HG03095 (cell line): ENCODE measurements around the gene TMEM107.

Source experiments
- ATAC-seq: cut with Tn5 transposase; IDR thresholded peaks from one replicate; pipeline ENCODE4 v1.9.1; 2021; ENCODE audit warnings: moderate library complexity; ENCODE audit not compliant: unreplicated experiment

TMEM107 gene

DNA sequence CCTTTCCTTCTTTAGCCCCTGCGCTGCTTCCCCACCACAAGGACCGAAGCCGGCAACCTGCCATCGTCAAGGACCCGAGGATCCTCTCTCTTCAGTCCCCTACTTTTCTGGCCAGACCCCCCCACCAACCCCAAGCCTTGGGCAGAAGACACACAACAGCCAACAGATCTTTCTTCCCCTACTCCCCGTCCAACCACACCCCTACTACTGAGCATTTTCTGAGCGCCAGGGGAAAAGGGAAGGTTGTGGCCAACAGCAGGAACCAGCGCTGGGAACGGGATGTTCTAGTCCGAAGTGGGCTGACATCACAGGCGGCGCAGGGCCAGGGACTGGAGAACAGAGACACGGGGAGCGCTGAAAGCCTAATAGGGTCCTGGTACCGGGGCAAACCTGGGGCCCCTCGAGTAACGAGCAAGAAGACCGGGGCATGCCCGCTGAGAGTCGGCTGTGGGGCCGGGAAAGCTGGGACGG lies 24.5 kb downstream of the TMEM107 start:
- ATAC-seq: no peak

DNA sequence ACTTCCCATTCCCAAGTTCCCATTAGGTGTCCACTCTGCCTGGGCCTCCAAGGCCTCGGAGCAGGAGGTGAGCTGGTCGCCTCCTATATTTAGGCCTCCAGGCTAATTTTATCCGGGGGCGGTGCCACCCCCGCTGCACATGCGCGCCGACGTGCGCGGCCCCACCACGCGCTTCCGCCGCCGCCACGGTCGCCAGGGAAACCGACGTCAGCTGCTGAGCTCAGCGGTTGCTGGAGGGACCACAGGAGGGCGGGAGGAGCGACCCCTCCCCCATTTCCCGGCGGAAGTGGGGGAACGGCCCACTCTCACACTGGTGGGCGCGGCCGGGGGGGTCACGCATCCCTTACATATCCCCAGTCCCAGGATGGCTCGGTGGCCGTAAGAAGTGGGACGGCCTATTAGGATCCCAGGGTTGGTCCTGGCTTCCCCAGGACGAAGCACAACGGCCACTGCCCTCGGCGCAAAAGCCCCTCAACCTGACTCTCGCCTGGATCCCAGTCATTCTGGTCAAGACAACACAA lies 25.0 kb downstream of the TMEM107 start:
- ATAC-seq: peak; percentile 30

DNA sequence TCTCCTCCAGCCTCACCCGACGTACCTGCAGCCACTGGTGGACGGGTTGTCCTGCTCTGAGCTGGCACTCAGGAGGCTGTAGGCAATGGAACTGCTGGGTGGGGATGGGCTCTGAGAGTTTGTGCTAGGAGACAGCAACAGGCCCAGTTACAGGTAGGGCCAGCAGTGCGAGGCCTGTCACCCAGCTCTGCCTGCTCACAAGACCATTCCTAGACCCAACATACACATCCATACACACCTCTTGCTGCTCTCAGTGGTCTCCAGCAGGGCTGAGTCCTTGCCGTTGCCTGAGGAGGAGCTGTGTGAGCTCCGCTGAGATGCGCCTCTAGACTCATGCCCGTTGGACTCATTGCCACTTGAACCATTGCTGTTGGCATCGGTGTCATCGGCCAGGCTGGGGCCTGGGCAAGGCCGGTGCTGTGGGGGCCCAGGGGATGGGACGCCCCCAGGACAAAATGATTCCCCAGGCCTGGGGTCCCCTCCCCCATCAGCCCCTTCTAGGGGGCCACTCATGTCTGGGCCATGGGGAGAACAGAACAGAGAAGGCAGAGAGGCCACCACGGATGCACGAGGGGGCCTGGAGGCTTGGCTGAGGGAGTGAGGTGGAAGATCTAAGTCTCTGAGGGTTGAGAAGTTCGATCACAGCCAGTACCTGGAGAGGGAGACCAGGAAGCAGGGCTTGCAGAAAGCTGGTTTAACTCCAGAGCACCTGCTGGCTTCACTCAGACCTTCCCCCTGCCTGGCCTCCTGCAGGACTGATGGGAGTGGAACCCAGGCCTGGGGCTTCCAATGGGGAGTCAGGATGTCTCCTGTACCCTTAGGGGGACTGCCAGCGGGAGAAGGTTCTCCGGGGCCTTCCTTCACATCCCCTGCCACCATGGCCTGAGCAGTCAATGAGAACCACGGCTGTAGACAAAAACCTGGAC lies 25.7 kb downstream of the TMEM107 start:
- no peak for ATAC-seq

DNA sequence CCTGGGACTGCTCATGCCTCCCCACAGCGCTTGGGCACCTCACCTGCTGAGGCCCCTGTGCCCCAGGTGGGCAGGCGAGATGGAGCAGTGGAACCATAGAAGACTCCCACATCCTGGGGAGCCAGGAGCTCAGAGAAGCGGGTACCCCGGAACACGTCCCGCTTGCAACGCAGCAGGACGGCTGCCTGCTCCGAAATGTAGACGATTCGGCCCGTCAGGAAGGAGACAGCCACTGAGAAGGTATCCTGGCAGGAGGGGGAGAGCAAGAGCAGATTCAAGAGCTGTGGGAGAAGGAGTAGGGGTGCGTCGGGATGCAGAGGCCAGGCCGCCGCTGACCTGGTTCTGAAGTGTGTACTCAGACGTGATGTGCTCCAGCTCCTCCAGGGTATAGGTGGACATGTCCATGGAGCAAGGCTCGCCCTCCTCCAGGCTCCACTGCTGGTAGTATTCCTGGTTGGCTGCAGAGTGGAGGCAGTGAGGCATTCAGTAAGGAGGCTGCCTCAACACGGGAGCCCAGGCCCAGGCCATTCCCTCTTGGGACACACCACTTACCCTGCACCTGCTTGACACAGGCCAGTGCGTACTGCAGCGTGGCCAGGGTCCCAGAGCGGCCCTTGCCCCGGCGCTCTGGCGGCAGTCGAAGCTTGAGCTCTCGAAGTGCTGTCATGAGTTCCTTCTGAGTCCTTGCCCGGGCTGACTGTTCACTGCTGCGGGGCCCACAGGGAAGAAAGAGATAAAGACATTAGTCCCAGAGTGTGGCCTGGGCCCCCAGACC lies 26.6 kb downstream of the TMEM107 start:
- ATAC-seq: no peak

DNA sequence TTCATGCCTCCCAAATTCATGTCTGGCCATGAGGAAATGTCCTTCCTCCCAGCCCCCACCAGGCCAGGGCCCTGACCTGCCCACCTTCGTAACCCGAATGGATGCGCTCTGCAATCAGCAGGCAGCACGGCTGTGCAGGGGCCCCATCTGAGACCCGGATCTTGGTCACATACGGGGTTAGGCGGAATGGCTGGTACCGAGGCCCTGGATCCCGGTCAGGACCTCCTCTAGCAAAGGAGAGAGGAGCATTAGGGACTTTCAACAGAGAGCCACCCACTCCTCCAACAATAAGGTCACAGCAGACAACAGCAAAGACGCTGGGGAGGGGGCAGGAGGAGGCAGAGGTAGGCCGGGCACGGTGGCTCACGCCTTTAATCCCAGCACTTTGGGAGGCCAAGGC lies 27.6 kb downstream of the TMEM107 start:
- no peak for ATAC-seq

DNA sequence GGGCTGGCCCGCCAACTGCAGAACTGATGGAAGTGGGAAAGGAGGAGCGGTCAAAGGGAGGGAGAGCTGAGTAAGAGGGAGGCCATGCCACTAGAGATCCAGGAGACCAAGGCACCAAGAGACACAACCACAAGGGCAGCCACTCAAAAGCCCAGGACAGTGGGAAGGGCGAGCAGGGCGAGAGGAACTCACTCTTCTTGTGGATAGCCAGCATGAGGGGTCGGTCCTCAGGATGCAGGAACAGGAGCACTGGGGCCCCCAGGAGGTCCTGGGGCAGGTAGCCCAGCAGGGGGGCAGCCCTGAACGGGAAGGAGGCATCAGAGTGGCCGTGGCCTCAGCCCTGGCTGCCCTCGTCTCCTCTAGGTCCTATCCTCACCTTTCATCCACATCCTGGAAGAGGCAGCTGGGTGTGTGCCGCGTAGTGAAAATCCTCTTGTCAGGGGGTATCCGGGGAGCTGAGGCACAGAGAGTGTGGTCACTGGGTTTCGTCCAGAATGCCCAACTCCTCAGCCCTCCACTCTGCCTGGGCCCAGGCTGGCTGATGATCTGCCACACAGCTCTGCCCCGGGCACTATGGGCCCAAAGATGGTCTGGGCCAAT lies 28.3 kb downstream of the TMEM107 start:
- no peak for ATAC-seq

DNA sequence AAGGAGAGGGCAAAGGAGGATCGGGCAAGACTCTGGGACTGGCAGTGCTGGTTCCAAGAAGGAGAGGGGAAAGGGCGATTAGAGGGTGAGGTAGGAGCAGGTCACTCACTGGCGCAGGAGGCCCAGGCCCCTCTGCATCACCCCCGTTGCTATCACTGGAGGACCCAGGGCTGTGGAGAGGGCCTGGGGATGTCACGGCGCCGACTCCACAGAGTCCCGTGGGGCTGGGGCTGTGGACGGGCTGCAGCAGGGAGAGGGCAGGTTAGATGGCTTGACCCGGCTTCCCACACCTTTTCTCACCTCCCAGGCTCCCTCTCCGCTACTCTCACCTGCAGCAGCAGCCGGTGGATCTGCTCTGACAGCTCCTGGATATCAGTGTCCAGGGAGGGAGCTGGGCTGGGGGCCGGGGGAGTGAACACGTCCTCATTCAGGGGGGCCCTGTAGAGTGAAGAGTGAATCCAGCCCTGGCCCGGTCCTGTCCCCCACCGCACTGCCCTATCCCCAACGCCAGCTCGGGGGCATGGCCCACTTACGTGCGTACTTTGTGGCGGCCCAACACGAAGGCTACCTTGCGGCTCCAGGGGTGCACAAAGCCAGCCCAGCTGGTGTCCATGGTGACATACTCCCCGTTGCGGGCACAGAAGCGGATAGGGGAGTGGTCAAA lies 28.9 kb downstream of the TMEM107 start:
- no peak for ATAC-seq

DNA sequence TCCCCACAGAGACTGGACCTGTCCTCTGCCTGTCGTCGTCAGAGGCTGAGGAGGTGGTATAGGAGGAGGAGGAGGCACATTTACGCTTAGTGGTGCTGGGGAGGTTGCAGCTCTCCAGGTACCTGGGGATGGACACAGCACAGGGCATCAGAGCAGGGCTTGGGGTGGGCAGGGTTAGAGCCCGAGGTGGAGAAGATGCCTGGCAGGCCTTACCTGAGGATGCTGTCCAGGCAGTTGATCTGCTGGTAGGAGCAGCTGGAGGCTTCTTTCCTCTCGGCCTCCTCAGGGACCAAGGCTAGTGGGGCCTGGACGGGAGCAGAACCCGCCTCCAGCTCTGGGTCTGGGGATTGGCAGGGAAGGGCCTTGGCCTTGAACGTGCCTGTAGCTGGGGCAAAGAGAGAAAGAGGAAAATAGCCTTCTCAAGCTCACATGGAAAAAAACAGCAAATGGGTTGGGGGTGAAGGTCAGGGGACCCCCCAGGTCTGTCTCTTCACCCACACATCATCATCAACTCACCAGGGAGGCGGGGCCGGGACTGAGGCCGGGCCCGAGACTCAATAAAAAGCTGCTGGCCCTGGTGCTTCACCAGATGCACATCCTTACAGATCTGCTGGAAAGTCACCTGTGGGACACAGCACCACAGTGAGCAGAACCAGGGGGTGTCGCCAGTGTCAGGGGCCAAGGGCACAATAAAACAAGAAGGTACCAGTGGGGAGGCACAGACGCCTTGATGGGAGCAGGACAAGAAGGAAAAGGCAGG lies 29.6 kb downstream of the TMEM107 start:
- no peak for ATAC-seq

DNA sequence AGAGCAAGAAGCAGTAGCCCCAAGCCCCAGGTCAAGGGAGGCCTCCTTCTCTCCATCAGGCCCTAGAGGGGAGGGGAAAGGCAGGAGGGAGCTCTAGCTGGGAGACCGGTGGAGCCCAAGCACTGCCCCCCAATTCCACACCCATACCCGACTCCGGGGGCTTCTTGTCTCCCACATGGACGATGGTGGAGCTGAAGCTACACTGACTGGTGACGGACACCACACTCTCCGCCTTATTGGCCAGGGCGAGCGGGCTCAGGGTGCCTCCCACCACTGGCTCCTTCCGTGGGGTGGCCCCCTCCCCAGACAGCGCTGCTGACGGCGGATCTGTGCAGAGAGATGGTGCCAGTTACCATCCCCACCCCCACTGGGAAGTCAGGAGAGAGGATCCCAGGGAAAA lies 30.4 kb downstream of the TMEM107 start:
- ATAC-seq: no peak

DNA sequence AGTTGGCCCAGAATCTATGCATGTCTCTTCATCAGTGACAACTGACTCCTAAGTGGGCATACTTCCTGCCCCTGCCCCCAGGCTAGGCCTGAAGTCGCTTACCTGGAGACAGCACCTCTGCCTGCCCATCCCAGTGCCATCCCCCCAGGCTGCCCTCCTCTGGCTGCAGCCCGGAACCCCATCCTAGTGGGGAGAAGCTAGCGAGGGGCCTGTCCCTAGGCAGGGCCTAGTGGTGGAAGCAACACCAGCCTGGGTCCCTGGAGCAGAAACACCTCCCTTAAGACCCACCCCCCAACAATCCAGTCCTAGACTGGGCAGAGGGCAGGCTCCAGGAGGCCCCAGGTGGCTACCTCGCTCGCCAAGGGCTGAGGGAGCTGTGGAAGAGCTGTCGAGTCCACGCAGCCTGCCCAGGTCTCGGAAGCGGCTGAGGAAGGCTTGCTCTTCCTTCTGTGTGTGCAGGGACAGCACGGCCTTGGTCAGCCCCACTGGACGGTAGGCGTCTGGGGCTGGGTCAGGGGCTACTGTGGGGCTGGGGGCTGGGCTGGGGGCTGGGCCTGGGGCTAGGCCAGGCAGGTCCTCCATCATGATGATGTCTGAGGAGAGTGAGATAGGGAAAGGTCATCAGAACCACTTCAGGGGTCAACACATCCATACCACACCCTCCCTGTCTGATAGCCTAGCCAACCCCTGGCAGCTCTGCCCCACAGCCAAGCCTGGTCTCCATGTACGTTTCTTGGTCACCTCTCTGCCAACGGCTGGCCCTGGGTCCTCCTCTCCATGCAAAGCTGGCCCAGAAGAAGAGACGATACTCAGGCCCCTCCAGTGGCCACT lies 31.6 kb downstream of the TMEM107 start:
- ATAC-seq: no peak

DNA sequence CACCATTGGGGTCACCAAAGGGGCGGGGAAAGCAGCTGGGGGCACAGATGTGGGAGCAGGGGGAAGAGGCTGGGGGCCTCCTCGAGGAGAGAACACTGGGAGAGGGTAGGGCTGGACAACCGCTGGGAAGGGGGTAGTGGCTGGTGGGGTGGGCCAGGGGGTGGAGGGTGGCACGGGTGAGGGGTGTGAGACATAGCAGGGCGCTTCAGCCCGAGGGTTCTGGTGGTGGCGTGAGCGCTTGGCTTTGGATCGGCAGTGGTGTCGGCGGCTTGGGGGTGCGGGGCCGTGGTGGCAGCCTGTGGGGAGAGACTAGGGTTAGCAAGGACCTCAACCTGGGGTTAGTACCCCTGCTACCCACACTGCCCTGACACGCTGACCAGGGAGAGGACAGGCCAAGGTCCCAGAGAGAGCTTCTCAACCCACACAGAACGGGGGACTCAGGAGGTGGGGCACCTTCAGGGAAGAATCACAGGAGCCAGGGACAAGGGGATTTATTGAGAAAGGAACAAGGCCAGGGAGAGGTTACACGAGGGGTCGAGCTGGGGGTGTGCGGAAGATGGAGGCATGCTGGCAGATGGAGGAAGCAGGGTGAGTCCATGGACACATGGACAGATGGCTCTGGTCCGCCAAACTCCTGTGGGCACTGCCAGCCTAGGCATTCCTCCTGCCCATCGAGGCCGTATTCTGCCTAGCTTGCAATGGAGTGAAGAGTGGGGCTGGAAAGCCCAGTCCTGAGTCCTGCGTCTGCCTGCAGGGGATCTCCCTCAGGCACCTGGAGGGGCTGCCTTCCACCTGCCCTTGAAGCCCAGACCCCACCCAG lies 32.4 kb downstream of the TMEM107 start:
- ATAC-seq: no peak

DNA sequence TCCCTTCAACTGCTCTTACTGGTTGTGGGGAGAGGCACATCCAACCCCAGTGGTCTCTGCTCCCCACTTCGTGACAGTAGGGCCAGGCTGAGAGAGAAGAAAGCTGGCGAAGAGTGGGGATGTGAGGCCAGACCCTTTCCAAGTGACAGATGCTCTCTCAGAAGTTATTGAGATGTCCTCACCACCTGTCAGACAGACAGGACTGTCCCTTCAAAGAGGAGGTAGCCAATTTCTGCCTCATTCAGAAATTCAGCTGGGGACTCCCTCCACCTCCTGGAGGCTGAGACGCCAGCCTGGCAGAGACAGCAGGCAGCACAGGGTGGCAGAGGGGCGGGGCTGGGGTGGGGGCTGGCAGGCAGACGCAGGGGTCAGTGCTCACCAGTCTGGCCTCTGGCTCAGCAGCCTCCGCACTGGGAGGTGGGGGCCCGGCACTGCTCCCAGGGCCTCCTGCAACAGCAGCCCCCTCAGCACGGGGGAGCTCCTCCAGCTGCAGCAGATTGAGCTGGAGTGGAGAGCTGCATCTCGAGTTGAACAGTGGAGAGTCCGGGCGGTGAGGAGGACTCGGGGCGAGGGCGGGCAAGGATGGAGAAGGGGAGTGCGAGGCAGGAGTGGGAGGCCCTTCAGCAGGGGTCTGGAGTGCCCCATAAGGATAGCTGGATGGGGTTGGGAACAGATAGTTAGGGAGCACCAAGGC lies 33.1 kb downstream of the TMEM107 start:
- ATAC-seq: no peak

DNA sequence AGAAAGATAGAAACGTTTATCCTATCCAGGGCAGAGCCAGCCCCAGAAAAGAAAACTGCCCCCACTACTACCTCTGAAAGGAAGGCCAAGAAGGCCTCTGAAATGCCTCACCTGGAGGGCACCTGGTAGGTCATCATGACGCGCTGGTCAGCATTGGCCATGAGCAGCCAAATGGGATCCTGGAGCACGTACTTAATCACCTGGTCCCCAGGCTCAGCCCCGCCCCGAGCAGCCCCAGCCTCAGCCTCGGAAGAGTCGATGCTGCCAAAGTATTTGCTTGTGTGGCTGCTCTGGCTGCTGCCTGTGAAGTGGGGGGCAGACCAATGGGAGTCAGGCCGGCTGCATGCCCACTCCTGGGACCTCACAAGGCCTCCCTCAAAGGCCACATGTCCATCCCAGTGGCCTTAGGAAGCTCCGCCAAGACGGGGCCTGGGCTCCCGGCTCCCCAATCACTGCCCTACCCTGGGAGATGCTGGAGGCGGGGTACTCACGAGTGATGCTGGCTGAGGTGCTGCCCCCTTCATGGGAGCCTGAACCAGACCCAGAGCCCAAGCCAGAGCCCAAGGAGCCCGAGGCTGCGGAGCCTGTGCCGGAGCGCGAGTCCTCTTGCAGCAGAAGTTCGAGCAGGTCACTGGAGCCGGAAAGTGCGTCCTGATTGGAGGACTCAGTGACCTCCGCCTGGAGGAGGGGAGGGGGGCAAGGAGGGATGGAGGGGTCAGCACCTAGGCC lies 33.9 kb downstream of the TMEM107 start:
- ATAC-seq: no peak

DNA sequence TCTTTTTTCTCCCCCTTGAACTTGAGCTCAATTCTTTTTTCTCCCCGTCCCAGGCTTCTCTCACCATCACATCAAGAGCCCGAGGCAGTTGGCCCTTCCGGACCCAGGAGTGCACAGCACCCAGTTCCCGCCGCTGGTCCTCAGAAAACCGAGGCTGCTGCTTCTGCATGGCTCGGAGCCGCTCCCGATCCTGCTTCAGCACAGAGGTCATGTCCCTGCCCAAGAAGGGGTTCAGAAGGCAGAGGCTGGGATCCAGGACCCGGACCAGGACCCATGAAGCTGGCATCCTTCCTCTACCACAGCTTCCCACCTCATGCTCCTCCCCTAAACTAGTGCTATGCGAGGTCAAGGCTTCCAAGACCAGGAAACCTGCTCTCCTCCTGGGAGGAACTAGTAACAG lies 34.4 kb downstream of the TMEM107 start:
- ATAC-seq: no peak

DNA sequence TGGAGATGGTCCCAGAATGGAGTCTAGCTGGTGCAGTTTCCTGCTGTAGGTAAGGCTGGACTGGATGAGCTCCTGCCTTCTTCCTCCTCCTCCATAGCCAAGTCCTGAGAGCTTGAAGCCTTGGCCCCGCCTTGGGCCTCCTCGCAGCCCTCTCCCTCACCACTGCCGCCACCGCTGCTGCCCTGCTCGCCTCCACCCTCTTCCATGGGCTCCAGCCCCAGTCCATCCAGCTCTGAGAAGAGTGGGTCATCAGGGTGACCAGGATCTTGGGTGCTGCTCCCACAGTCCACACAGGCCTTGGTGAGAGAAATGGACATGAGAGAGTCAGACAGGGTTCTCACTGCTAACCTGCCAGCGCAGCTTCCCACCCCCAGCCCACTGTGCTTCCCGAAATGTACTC lies 35.1 kb downstream of the TMEM107 start:
- ATAC-seq: no peak

DNA sequence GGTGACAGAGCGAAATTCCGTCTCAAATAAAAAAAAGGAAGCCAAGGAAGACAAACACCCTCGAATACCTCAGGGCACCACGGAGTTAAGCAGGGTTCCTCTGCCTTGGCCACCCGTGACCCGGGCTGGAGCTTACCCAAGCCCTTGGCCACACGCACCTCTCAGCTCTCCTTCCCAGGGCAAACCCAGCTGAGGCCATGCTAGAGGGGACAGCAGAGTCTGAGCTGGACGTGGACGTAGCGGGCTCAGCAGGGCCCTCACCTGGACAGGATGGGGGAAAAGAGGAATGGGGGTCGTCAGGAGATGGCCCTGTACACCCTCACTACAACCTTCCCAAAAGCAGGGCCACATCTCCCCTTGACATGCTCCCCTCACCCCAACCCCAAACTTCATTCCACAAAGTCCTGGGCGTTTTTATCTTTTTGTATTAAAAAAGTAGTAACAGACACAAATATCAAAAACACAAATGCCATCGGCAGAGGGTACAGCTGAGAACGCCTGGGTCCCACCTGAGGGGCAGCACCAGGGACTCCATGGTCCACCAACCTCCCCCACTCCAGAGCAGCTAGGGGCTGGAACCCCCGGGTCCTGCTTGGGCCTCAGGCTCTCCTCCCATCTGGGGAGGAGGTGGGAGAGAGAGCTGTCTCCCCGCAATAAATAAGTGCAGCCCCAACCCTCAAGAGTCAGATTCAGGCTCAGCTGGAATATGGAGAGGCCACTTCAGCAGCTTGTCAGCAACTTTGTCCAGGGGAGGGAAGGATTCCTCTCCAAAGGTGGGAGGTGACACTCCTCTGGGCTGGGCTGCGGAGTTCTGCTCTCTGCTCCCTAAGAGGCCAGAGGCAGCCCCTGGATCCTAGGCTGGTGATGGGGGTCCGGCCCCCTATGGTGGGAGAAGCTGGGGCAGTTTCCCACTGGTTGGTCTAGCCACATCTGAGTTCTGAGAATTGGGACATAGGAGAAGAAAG lies 35.8 kb downstream of the TMEM107 start:
- no peak for ATAC-seq
